ENCODE data around the gene MYADML2.

MYADML2 gene

DNA sequence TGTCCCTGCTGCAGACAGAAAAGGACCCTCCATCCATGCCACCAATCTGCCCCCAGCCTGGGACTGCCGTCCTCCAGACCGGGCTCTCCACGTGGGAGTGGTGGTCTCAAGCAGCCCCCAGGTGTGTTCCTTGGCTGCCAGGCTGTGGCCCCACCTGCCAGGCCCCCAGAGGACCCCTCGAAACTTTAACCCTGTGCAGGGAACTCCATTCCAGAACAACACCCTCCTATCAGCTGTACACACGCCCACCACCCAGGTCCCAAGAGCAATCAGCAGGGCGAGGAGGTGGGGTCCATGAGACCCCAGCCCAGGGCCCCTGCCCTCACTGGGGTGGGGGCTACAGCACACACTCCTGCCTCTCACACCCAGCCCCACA is 11.3 kb downstream of the MYADML2 start:
- ChIA-PET CTCF (interaction anchor here (1.2 to 1.7 kb wide), 2 partner anchors 11 to 95 kb away, joined by 4 read pairs; no protein-coding TSS in a partner anchor), POLR2A (interaction anchor here (0.9 kb wide), 1 partner anchor 9 kb away, joined by 3 read pairs; no protein-coding TSS in a partner anchor)
- no peak for TF ChIP-seq CTCF (IDR thresholded peaks at IDR 0.05; ENCODE audit: control extremely low read depth, extremely low read depth, low read depth, missing control alignments)
- DNase-seq (ENCODE audit: extremely low spot score) = no peak

GRCh38 chr17:81934850-81935708 is 12.0 kb downstream of the MYADML2 start:
- CTCF ChIA-PET = no interaction called here
- POLR2A ChIA-PET = interaction anchor here (0.7 to 0.9 kb wide), 2 partner anchors 9 to 12 kb away, joined by 3 read pairs; no protein-coding TSS in a partner anchor
- DNase-seq (ENCODE audit: extremely low spot score) = no peak
- TF ChIP-seq CTCF (IDR thresholded peaks at IDR 0.05; ENCODE audit: control extremely low read depth, extremely low read depth, low read depth, missing control alignments) = no peak

DNA sequence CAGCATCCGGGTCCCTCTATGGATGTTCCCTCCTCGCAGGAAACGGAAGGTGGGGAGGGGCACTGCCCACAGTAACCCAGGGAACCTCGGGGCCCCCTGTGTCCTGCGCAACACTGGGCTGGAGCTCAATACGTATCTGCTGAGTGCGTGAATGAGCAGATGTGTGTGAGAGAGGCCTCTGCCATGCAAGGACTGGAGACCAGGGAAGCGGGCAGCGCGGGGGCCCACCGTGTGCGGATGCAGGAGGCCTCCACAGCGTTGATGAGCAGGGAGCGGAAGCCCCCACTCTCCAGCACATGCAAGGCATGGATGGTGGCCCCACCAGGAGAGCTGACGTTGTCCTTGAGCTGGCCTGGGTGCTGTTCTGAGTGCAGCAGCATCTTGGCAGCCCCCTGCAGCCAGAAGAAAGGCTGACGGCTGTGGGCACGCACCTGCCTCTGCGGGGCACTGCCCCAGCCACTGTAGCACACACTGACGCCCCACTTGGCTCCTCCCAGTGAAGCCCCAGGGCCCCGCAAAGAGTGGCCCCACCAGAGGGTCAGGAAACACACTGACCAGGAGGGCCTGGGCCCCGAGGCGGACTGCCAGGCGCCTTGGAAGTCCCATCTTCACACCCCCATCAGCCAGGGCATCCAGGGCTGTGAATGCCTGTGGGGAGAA is 12.8 kb downstream of the MYADML2 start:
- ChIA-PET POLR2A (interaction anchor here (0.7 kb wide), 1 partner anchor 11 kb away, joined by 3 read pairs; no protein-coding TSS in a partner anchor), CTCF (no interaction called here)
- no peak for TF ChIP-seq CTCF (IDR thresholded peaks at IDR 0.05; ENCODE audit: control extremely low read depth, extremely low read depth, low read depth, missing control alignments)
- DNase-seq (ENCODE audit: extremely low spot score) = no peak

DNA sequence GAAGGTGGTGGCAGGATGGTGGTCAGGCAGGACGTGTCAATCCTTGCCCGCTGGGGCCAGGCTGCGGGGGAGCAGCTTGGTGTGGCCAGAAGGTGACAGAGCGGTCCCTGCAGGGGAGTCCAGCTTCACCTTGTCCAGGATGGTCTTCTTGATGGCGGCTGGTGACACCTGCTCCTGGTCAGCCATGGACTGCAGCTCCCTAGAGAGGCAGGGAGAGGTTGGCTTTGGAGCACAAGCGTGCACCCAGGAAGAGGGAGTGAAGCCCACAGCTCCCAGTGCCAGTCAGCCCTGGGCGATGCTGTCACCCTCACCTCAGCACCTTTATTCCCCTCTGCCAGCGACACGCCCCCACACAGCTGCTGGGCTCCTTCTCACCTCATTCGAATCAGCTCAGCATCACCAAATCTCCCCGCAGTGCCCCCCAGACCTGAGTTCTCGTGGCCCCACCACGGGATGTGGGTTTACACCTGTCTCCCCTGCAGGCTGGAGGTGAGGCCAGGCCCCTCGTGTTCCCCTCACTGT is 13.8 kb downstream of the MYADML2 start:
- no peak for TF ChIP-seq CTCF (IDR thresholded peaks at IDR 0.05; ENCODE audit: control extremely low read depth, extremely low read depth, low read depth, missing control alignments)
- CTCF ChIA-PET = interaction anchor here (1.0 to 1.4 kb wide), 2 partner anchors 16 to 27 kb away, joined by 3 read pairs; no protein-coding TSS in a partner anchor
- POLR2A ChIA-PET = no interaction called here
- DNase-seq (ENCODE audit: extremely low spot score) = no peak

- TF ChIP-seq CTCF (IDR thresholded peaks at IDR 0.05; ENCODE audit: control extremely low read depth, extremely low read depth, low read depth, missing control alignments) = no peak
- ChIA-PET POLR2A (no interaction called here), CTCF (interaction anchor here (1.0 to 1.4 kb wide), 2 partner anchors 15 to 27 kb away, joined by 3 read pairs; no protein-coding TSS in a partner anchor)
- no peak for DNase-seq (ENCODE audit: extremely low spot score)
These were observed 14.6 kb downstream of the MYADML2 start for GRCh38 chr17:81932333-81932983.

All from GM10248 (cell line).